ENCODE results near the gene OLFM1. TPM values are rescaled to one million over a fixed set of nuclear protein-coding genes. Genes with fewer than 3 reads are reported as not detected.

Gene OLFM1
- polyA plus RNA-seq, 1 experiment, result 1.5 TPM

- H3K4me3 ChIP-seq (ENCODE audit: low read depth, low read length), result no peak overlapping the region
- peaks cover 2% of the 10 kb centered on the region for H3K27me3 ChIP-seq (ENCODE audit: control insufficient read depth, insufficient read depth, low read length)
- DNase-seq (ENCODE audit: low read depth), result no peak
- ChIA-PET POLR2A (no interaction called here), CTCF (no interaction called here)
- H3K36me3 ChIP-seq (ENCODE audit: control insufficient read depth, insufficient read depth, low read length), result no peaks in the 10 kb centered on the region
- TF ChIP-seq CTCF (IDR thresholded peaks at IDR 0.05; ENCODE audit: insufficient read depth, low read depth, low read length), result no peak
These were observed 6.2 kb upstream of the OLFM1 start for GRCh38 chr9:135081264-135081660.

- Histone ChIP-seq H3K27me3 (ENCODE audit: control insufficient read depth, insufficient read depth, low read length) (peaks cover 4% of the 10 kb centered on the region), H3K36me3 (ENCODE audit: control insufficient read depth, insufficient read depth, low read length) (no peaks in the 10 kb centered on the region), H3K4me3 (ENCODE audit: low read depth, low read length) (no peak overlapping the region)
- no peak for TF ChIP-seq CTCF (IDR thresholded peaks at IDR 0.05; ENCODE audit: insufficient read depth, low read depth, low read length)
- ChIA-PET CTCF (no interaction called here), POLR2A (no interaction called here)
- DNase-seq (ENCODE audit: low read depth), result no peak
These were observed 5.7 kb upstream of the OLFM1 start for GRCh38 chr9:135081731-135082130.

- ChIA-PET CTCF (interaction anchor here (1.3 kb wide), 1 partner anchor 335 kb away, joined by 3 read pairs; no protein-coding TSS in a partner anchor), POLR2A (no interaction called here)
- no peak for DNase-seq (ENCODE audit: low read depth)
- TF ChIP-seq CTCF (IDR thresholded peaks at IDR 0.05; ENCODE audit: insufficient read depth, low read depth, low read length), result no peak
- peaks cover 6% of the 10 kb centered on the region for H3K27me3 ChIP-seq (ENCODE audit: control insufficient read depth, insufficient read depth, low read length)
- no peaks in the 10 kb centered on the region for H3K36me3 ChIP-seq (ENCODE audit: control insufficient read depth, insufficient read depth, low read length)
- no peak overlapping the region for H3K4me3 ChIP-seq (ENCODE audit: low read depth, low read length)
These were observed 4.9 kb upstream of the OLFM1 start for GRCh38 chr9:135082536-135082935.

GRCh38 chr9:135083241-135083810 is 4.1 kb upstream of the OLFM1 start:
- no peak for DNase-seq (ENCODE audit: low read depth)
- no peak overlapping the region for H3K4me3 ChIP-seq (ENCODE audit: low read depth, low read length)
- CTCF ChIA-PET, result interaction anchor here (1.3 kb wide), 1 partner anchor 334 kb away, joined by 3 read pairs; no protein-coding TSS in a partner anchor
- H3K36me3 ChIP-seq (ENCODE audit: control insufficient read depth, insufficient read depth, low read length), result no peaks in the 10 kb centered on the region
- POLR2A ChIA-PET, result no interaction called here
- peaks cover 7% of the 10 kb centered on the region for H3K27me3 ChIP-seq (ENCODE audit: control insufficient read depth, insufficient read depth, low read length)
- no peak for TF ChIP-seq CTCF (IDR thresholded peaks at IDR 0.05; ENCODE audit: insufficient read depth, low read depth, low read length)

- Histone ChIP-seq H3K36me3 (ENCODE audit: control insufficient read depth, insufficient read depth, low read length) (no peaks in the 10 kb centered on the region), H3K4me3 (ENCODE audit: low read depth, low read length) (no peak overlapping the region), H3K27me3 (ENCODE audit: control insufficient read depth, insufficient read depth, low read length) (peaks cover 12% of the 10 kb centered on the region)
- CTCF ChIA-PET, result no interaction called here
- POLR2A ChIA-PET, result no interaction called here
- DNase-seq (ENCODE audit: low read depth), result no peak
- TF ChIP-seq CTCF (IDR thresholded peaks at IDR 0.05; ENCODE audit: insufficient read depth, low read depth, low read length), result no peak
These were observed 3.6 kb upstream of the OLFM1 start for GRCh38 chr9:135083831-135084230.
